ENCODE measurements around the gene UBE2G2.
A peak's percentile ranks its signal among the peaks of the same experiment; 100 is the strongest.

UBE2G2 gene

DNA sequence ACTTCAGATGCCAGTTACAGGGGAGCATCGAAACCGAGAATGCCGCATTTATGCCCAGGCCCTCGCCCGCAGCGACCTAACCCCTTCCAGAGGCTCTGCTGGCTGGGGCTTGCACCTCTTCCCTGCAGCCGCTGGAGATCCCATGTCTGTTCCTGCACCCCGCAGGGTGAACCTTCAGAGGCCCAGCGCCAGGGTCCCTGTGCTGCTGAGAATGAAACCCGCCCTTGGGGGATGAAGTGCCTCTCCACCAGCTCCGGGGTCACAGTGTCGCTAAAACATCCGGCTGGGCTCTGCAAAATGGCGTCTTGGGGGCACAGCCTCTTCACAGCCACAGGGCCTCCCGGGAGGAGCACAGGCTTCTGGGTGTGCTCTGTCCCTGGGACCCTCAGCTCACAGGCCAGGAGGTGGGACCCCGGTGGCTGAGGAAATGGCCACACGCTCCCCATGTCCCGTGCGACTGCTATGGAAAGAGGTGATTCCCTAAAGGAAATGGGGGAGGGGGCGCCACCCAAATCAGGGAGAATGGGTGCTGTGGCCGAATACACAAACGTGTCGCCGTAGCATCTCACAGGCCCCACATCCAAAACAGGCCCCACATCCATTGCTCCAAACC lies 50.3 kb downstream of the UBE2G2 start:
- DNase-seq (ENCODE audit: low read depth, low spot score): no peak

DNA sequence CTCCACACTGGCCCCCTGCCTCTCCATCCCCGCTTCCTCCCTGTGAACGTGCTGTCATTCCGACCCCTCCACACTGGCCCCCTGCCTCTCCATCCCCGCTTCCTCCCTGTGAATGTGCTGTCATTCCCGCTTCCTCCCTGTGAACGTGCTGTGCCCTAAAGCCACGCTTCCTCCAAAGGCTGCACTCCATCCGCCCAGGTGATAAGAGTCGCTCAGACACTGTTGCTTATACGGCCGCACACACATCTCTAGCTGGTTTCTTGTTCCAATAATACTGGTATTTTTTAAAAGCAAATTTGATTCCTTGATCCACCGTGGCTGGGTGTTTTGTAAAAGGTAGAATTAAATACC lies 51.0 kb downstream of the UBE2G2 start:
- no peak for DNase-seq (ENCODE audit: low read depth, low spot score)

DNA sequence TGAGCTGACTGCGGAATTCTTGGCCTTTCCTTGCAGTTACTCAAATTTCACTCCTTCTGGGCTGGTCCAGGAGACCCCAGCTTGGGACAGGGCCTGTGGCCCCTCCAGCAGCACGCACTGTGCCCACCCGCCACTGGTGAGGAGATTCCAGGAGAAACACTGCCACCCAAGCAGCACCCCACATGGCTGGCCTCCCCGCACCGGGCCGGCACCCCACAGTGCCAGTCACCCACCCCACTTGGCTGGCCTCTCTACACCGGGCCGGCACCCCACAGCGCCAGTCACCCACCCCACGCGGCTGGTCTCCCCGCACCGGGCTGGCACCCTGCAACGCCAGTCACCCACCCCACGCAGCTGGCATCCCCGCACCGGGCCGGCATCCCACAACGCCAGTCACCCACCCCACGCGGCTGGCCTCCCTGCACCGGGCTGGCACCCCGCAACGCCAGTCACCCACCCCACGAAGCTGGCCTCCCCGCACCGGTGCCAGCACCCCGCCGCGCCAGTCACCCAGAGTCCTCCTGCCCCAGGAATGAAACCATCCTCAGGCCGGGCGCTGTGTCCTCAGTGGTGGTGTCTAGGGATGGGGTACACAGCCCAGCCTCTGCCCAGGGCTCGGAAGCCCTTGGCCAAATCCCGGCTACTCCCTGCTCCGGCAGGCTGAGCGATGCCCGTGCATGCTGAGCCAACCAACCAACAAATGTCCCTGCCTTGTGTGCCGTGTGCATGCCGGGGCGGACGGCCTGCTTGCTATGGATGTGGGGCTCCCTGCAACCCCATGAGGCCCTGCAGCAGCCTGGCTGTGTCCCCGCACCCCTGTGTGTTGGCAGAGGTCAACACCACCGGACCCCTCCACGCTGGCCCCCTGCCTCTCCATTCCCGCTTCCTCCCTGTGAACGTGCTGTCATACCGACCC lies 51.6 kb downstream of the UBE2G2 start:
- DNase-seq (ENCODE audit: low read depth, low spot score): no peak

DNA sequence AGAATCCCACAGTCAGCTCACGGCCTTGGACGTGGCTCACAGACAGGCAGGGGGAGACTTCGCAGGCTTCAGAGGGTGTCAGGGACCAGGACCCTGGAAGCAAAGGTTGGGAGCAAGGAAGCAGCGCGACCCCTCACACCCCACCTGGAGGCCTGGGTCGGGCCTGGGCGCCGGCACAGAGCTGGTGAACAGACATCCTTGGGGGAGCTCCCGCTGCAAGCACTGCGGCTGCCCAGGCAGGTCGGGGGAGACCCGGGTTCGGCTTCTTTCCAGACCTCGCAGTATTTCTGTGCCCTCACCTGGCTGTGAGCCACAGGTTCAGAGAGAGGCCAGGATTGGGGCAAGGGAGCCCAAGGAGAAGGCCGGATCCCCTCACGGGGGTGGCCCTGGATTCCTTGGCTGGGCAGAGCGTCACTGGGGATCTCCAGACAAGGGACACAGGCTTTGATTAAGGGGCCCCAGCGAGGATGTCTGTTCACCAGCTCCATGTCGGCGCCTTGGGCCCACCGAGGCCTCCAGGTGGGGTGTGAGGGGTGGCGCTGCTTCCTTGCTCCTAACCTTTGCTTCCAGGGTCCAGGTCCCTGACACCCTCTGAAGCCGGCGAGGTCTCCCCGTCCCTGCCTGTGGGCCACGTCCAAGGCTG lies 52.4 kb downstream of the UBE2G2 start:
- no peak for DNase-seq (ENCODE audit: low read depth, low spot score)

GRCh38 chr21:44748621-44749020 lies 53.0 kb downstream of the UBE2G2 start:
- DNase-seq (ENCODE audit: low read depth, low spot score): no peak

- DNase-seq (ENCODE audit: low read depth, low spot score): no peak
Observed at GRCh38 chr21:44742418-44743153, 59.0 kb downstream of the UBE2G2 start.

GRCh38 chr21:44741921-44742320 lies 59.7 kb downstream of the UBE2G2 start:
- no peak for DNase-seq (ENCODE audit: low read depth, low spot score)

GRCh38 chr21:44740742-44741141 lies 60.9 kb downstream of the UBE2G2 start:
- DNase-seq (ENCODE audit: low read depth, low spot score): no peak

DNA sequence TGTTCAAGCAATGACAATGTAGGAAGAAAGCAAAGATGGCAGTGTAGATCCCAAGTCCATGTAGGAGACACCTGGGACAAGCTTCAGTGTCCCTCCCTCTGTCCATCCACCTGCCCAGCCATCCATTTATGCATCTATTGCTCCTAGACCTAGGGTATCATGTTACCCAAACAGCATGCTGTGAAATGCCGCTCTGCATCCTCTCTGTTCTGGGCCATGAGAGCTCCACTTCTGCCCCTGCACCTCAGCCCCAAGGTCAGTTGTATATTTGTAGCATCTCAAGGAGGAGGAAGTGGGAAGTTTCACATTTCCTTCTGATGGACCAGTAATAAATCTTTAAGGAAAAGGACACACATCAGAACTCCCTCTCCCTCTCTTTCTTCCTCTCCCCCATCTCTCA lies 62.3 kb downstream of the UBE2G2 start:
- DNase-seq (ENCODE audit: low read depth, low spot score): no peak

GRCh38 chr21:44738621-44739020 lies 63.0 kb downstream of the UBE2G2 start:
- DNase-seq (ENCODE audit: low read depth, low spot score): no peak

- DNase-seq (ENCODE audit: low read depth, low spot score): peak; percentile 31
Observed at GRCh38 chr21:44737706-44738354, 63.8 kb downstream of the UBE2G2 start.

DNA sequence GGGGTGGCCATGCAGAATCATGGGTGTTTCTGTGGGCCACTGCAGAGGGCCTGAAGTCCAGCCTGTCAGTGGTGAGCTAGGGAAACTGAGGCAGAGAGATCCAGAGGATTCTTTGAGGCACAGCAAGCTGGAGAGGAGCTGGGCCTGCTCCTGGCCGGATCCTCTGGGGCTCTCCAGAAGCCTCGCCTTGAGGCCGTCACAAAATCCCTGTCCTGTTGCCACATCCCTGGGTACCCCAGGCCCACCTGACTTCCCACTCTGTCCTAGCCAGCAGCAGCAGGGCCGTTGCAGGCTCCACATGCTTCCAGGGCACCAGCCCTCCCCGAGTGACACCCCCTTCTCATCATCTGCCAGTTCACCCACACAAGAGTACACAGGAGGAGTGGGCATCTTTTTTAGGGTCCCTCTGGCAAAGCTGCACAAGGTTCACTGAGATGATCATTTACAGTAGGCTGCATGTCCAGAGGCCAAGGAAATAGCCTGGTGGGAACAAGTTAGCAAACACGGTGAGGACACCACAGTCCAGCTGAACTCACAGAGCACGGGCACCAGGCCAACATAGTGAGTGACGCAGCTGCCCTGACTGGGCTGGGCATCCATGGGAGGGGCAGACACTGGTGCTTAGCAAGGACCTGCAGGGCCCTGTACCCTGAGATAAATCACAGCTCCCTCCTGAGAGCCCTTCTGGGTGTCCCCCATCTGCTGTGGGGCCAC lies 65.2 kb downstream of the UBE2G2 start:
- DNase-seq (ENCODE audit: low read depth, low spot score): no peak

DNA sequence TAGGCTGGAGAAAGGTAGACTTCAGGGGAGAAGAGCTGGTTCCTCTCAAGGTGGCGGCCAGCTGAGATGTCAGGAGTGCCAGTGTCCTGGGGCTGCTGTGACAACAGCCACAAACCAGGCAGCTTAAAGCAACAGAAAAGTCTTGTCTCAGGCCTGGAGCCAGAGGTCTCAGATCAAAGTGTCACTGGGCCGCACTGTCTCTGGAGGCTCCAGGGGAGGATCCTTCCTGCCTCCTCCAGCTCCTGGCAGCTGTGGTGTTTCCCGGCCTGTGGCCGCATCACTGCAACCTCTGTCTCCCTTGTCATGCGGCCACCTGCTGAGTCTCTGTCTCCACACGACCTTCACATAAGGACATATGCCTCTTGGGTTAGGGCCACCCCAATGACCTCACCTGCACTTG lies 65.8 kb downstream of the UBE2G2 start:
- DNase-seq (ENCODE audit: low read depth, low spot score): no peak

DNA sequence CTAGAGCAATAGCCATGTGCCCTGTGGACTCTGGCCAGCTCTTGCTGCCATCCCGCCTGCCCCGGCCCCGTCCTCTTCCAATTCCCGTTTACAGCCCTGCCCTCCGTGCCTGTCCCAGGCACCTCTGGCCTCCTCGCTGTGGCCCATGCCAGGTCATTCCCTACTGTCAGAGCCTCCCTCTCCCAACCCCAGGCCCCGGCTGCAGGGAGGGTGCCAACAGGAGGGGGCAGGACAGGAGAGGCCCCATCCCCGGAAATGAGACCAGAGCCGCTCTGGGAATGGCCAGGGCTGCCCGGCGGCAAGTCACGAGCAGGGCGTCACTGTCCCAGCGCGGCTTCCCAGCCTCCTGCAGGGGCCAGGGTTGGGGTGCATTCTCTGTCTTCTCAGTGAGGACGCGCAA lies 66.8 kb downstream of the UBE2G2 start:
- DNase-seq (ENCODE audit: low read depth, low spot score): no peak

GRCh38 chr21:44734026-44734745 lies 67.4 kb downstream of the UBE2G2 start:
- no peak for DNase-seq (ENCODE audit: low read depth, low spot score)

DNA sequence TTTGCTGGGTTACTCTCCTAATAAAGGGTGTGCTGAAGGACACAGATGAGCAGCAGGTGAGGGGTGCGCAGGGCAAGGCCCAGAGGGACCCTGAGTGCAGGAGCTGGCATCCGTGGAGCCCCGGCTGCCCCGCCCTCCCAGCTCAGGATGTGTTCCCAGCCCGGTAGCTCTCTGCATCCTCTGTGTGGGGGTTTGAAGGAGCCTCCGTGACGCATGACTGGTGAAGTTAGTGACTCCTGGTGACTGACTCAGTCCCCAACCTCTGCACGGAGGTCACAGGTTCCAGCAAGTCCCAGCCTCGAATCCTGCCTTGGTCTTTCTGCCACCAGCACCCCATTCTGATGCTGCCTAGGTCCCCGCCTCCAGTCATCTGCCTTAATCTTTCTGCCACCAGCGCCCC lies 68.7 kb downstream of the UBE2G2 start:
- no peak for DNase-seq (ENCODE audit: low read depth, low spot score)

DNA sequence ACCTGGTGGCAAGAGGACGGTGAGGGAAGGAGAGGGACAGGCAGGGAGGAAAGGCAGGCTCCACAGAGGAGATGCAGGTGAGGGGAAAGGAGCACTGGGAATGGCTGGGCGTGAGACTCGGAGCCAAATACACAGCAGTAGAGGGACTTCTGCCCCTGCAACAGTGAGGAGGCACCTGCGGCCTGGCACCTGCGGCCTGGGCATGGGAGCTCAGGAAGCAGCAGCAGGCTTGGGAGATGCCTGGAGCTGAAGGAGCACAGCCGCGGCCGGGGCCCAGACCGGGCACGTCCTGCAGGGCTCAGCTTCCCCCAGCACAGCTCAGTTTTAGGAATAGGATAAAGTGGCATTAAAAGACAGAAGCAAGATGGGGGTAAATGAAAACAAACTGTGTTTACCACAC lies 69.4 kb downstream of the UBE2G2 start:
- no peak for DNase-seq (ENCODE audit: low read depth, low spot score)

DNA sequence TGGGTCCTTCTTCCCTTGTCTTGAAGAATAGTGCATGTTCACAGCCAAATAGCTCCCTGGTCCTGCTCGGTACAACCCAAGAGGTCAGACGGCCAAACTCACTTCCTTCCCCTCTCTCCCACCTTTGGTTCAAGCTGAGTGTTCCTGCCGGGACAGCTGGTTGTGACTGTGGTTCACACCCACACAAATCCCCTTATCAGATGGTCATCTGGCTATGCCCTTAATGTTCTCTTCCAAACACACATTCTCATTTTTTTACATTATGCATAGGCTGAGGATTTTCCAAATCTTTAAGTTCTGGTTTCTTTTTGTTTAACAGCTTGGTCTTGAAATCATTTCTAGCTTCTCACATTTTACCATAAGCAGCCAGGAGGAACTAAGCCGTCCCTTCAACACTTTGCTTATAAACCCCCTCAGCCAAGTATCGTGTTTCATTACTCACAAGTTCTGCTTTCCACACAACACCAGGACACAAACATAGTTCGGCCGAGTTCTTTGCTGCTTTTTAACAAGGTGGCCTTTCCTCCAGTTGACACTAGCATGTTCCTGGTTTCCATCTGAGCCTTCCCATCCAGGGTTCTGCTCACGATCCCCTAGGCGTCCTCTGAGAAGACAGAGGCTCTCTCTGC lies 70.6 kb downstream of the UBE2G2 start:
- no peak for DNase-seq (ENCODE audit: low read depth, low spot score)

GRCh38 chr21:44730028-44730395 lies 71.6 kb downstream of the UBE2G2 start:
- no peak for DNase-seq (ENCODE audit: low read depth, low spot score)
